ENCODE results near the gene OR10G3.
"Not testable (repeated sequence)": the region's sequence is repeated elsewhere in the genome, so short reads cannot be mapped to it uniquely, and the experiment has no call there.

Gene OR10G3

DNA sequence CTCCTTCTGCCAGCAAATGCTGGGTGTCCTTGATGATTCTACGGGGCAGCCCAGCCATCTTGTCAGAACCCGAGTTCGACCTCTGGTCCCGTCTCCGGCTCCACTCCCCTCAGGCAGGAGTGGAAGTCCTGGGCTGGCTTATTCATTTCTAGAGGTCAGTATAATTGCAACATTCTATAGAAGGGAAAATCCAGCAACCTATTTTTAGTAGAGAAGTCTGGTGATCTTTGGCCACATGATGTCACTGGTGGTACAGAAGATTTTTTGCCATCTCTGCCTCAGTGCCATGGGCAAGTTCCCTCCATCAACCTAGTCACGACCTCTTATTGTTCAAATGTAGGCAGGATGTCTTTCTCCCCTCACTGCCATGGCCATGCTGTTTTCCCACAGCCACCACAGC lies 32.4 kb upstream of the OR10G3 start:
- WGBS (ENCODE audit: extremely low coverage, insufficient coverage, insufficient read length): no CpG with 5 or more reads among the region's 6 CpGs
- no peak overlapping the region for H2AK5ac ChIP-seq (ENCODE audit: low read length)
- H3K4me3 ChIP-seq (ENCODE audit: low read depth, low read length): no peak overlapping the region
- H3K4me2 ChIP-seq (ENCODE audit: low read length): no peak overlapping the region
- H3K4ac ChIP-seq (ENCODE audit: low read depth, low read length): no peak overlapping the region
- no peak for DNase-seq
- H2BK5ac ChIP-seq (ENCODE audit: low read depth, low read length, poor library complexity): no peak overlapping the region
- no peak overlapping the region for H4K12ac ChIP-seq (ENCODE audit: low read depth, low read length)
- no peaks in the 10 kb centered on the region for H3K27me3 ChIP-seq (ENCODE audit: insufficient read depth, low read length)
- H3K23ac ChIP-seq (ENCODE audit: low read length): no peak overlapping the region
- H4K91ac ChIP-seq (ENCODE audit: low read depth, low read length): no peak overlapping the region
- peaks cover under 1 to 1% of the 10 kb centered on the region in 2 experiments for H3K4me1 ChIP-seq (ENCODE audit: control insufficient read depth in 1 of 2, insufficient read depth in 2 of 2, low read length in 2 of 2)
- no peak overlapping the region for H2AFZ ChIP-seq (ENCODE audit: insufficient read depth, low read length, poor library complexity)
- H2BK120ac ChIP-seq (ENCODE audit: insufficient read depth, low read length, poor library complexity): no peak overlapping the region
- H3K14ac ChIP-seq (ENCODE audit: low read length): no peak overlapping the region
- no peak overlapping the region for H3K9ac ChIP-seq (ENCODE audit: low read length)
- no peak overlapping the region for H2BK12ac ChIP-seq (ENCODE audit: low read length)
- no peaks in the 10 kb centered on the region for H3K36me3 ChIP-seq (ENCODE audit: control insufficient read depth in 1 of 2, insufficient read depth in 2 of 2, low read length in 2 of 2)
- no peak overlapping the region for H4K8ac ChIP-seq (ENCODE audit: low read depth, low read length)
- H3K79me2 ChIP-seq (ENCODE audit: control insufficient read depth, insufficient read depth, low read length, poor library complexity): no peaks in the 10 kb centered on the region
- no peaks in the 10 kb centered on the region for H3K79me1 ChIP-seq (ENCODE audit: low read length)
- no peaks in the 10 kb centered on the region for H3K9me3 ChIP-seq (ENCODE audit: insufficient read depth, low read depth, low read length)
- H3K27ac ChIP-seq (ENCODE audit: low read depth, low read length): no peak overlapping the region
- no peak overlapping the region for H3K18ac ChIP-seq (ENCODE audit: low read length)

DNA sequence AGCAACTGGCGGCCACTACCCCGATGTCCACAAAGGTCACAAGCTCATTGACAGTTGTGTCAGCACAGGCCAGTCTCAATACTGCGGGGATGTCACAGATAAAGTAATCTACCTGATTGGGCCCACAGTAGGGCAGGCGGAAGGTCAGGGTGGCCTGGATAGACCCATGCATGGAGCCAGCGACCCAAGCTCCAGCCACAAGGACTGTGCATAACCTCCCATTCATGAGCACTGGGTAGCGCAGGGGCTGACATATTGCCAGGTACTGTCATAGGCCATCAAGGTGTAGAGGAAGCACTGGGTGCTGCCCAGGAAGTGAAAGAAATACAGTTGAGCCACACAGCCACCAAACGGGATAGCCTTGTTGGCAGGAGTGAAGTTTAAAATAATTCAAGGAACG lies 22.3 kb upstream of the OR10G3 start:
- not testable (repeated sequence) for H4K8ac ChIP-seq (ENCODE audit: low read depth, low read length); H3K18ac ChIP-seq (ENCODE audit: low read length); H3K79me1 ChIP-seq (ENCODE audit: low read length); H3K4me3 ChIP-seq (ENCODE audit: low read depth, low read length); H2BK12ac ChIP-seq (ENCODE audit: low read length); DNase-seq; H3K27ac ChIP-seq (ENCODE audit: low read depth, low read length); H3K27me3 ChIP-seq (ENCODE audit: insufficient read depth, low read length); H3K4ac ChIP-seq (ENCODE audit: low read depth, low read length); H3K36me3 ChIP-seq (ENCODE audit: control insufficient read depth in 1 of 2, insufficient read depth in 2 of 2, low read length in 2 of 2); H2BK120ac ChIP-seq (ENCODE audit: insufficient read depth, low read length, poor library complexity); H3K23ac ChIP-seq (ENCODE audit: low read length); H2AFZ ChIP-seq (ENCODE audit: insufficient read depth, low read length, poor library complexity); H3K9ac ChIP-seq (ENCODE audit: low read length); H2BK5ac ChIP-seq (ENCODE audit: low read depth, low read length, poor library complexity); H3K9me3 ChIP-seq (ENCODE audit: insufficient read depth, low read depth, low read length); H3K14ac ChIP-seq (ENCODE audit: low read length); H4K12ac ChIP-seq (ENCODE audit: low read depth, low read length); H3K79me2 ChIP-seq (ENCODE audit: control insufficient read depth, insufficient read depth, low read length, poor library complexity); H4K91ac ChIP-seq (ENCODE audit: low read depth, low read length); H2AK5ac ChIP-seq (ENCODE audit: low read length); H3K4me2 ChIP-seq (ENCODE audit: low read length); H3K4me1 ChIP-seq (ENCODE audit: control insufficient read depth in 1 of 2, insufficient read depth in 2 of 2, low read length in 2 of 2)
- no CpG with 5 or more reads among the region's 8 CpGs for WGBS (ENCODE audit: extremely low coverage, insufficient coverage, insufficient read length)

DNA sequence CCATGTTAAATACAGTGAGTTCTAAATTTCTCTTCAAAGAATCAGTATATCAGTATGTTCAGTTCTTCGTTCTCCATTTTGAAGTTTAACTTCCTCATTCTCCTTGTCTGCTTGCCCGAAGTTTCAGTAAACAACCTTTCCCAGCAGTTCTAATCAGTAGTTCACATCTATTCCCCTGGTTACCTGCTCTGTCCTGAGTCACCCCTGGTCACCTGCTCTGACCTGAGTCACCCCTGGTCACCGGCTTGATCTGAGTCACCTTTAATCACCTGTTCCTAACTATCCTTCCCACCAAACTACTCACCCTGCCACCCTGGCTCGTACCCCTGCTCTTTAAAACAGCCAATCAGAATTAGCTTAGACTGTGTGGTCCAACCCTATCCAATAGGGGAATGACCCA lies 9.4 kb upstream of the OR10G3 start:
- Histone ChIP-seq H3K79me1 (ENCODE audit: low read length) (no peaks in the 10 kb centered on the region), H2AK5ac (ENCODE audit: low read length) (no peak overlapping the region), H2BK120ac (ENCODE audit: insufficient read depth, low read length, poor library complexity) (no peak overlapping the region), H3K4me3 (ENCODE audit: low read depth, low read length) (no peak overlapping the region), H3K36me3 (ENCODE audit: control insufficient read depth in 1 of 2, insufficient read depth in 2 of 2, low read length in 2 of 2) (no peaks in the 10 kb centered on the region), H3K9ac (ENCODE audit: low read length) (no peak overlapping the region), H4K91ac (ENCODE audit: low read depth, low read length) (no peak overlapping the region), H3K4ac (ENCODE audit: low read depth, low read length) (no peak overlapping the region), H4K8ac (ENCODE audit: low read depth, low read length) (no peak overlapping the region), H3K27ac (ENCODE audit: low read depth, low read length) (no peak overlapping the region), H3K27me3 (ENCODE audit: insufficient read depth, low read length) (no peaks in the 10 kb centered on the region), H2AFZ (ENCODE audit: insufficient read depth, low read length, poor library complexity) (no peak overlapping the region), H3K9me3 (ENCODE audit: insufficient read depth, low read depth, low read length) (peaks cover 3% of the 10 kb centered on the region), H3K18ac (ENCODE audit: low read length) (no peak overlapping the region), H3K4me1 (ENCODE audit: control insufficient read depth in 1 of 2, insufficient read depth in 2 of 2, low read length in 2 of 2) (no peaks in the 10 kb centered on the region), H4K12ac (ENCODE audit: low read depth, low read length) (no peak overlapping the region), H3K4me2 (ENCODE audit: low read length) (no peak overlapping the region), H3K23ac (ENCODE audit: low read length) (no peak overlapping the region), H2BK12ac (ENCODE audit: low read length) (no peak overlapping the region), H3K14ac (ENCODE audit: low read length) (no peak overlapping the region), H3K79me2 (ENCODE audit: control insufficient read depth, insufficient read depth, low read length, poor library complexity) (no peaks in the 10 kb centered on the region), H2BK5ac (ENCODE audit: low read depth, low read length, poor library complexity) (no peak overlapping the region)
- peak; percentile 71 to 74 for DNase-seq
- no CpG with 5 or more reads among the region's 4 CpGs for WGBS (ENCODE audit: extremely low coverage, insufficient coverage, insufficient read length)

DNA sequence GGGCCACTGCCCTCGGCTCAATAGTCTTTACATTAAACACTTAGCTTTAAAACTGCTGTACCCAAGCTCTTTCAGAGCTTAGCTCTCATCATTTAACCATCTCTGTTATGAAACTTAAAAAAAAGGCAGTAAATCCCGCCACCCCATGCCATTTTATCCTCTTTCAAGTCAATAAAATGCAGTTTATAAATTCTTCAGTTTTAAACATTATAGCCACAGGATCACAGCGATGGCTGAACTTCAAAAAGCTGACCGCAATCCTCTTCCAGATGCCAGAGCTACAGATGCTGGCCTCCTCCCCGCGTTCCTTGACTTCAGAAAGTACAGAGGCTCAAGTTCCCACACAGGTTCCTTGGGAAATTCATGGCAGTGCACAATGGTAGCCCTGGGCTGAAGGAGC lies 4.2 kb downstream of the OR10G3 start:
- Histone ChIP-seq H2BK120ac (ENCODE audit: insufficient read depth, low read length, poor library complexity) (no peak overlapping the region), H4K12ac (ENCODE audit: low read depth, low read length) (no peak overlapping the region), H3K36me3 (ENCODE audit: control insufficient read depth in 1 of 2, insufficient read depth in 2 of 2, low read length in 2 of 2) (no peaks in the 10 kb centered on the region), H3K4me1 (ENCODE audit: control insufficient read depth in 1 of 2, insufficient read depth in 2 of 2, low read length in 2 of 2) (no peaks in the 10 kb centered on the region), H3K4me2 (ENCODE audit: low read length) (no peak overlapping the region), H3K18ac (ENCODE audit: low read length) (no peak overlapping the region), H2BK5ac (ENCODE audit: low read depth, low read length, poor library complexity) (no peak overlapping the region), H3K4me3 (ENCODE audit: low read depth, low read length) (no peak overlapping the region), H3K79me2 (ENCODE audit: control insufficient read depth, insufficient read depth, low read length, poor library complexity) (no peaks in the 10 kb centered on the region), H4K91ac (ENCODE audit: low read depth, low read length) (no peak overlapping the region), H3K9ac (ENCODE audit: low read length) (no peak overlapping the region), H3K27me3 (ENCODE audit: insufficient read depth, low read length) (no peaks in the 10 kb centered on the region), H4K8ac (ENCODE audit: low read depth, low read length) (no peak overlapping the region), H3K79me1 (ENCODE audit: low read length) (no peaks in the 10 kb centered on the region), H3K27ac (ENCODE audit: low read depth, low read length) (no peak overlapping the region), H3K14ac (ENCODE audit: low read length) (no peak overlapping the region), H2AFZ (ENCODE audit: insufficient read depth, low read length, poor library complexity) (no peak overlapping the region), H2BK12ac (ENCODE audit: low read length) (no peak overlapping the region), H2AK5ac (ENCODE audit: low read length) (no peak overlapping the region), H3K9me3 (ENCODE audit: insufficient read depth, low read depth, low read length) (no peaks in the 10 kb centered on the region), H3K4ac (ENCODE audit: low read depth, low read length) (no peak overlapping the region), H3K23ac (ENCODE audit: low read length) (no peak overlapping the region)
- no peak for DNase-seq
- no CpG with 5 or more reads among the region's 6 CpGs for WGBS (ENCODE audit: extremely low coverage, insufficient coverage, insufficient read length)

DNA sequence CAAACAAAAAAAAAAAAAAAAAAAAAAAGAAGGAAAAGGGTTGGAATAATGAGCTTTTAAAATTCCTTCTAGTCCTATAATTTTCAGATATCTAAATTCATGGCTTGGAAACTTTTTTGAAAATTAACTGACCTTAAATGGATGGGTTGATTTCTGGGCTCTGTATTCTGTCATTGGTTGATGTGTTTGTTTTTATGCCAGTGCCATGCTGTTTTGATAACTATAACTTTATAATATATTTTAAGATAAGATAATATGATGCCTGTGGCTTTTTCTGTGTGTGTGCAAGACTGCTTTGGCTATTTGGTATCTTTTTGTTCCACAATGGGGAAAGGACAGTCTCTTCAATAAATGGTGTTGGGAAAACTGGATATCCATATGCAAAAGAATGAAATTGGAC lies 7.3 kb downstream of the OR10G3 start:
- H4K91ac ChIP-seq (ENCODE audit: low read depth, low read length): no peak overlapping the region
- H3K18ac ChIP-seq (ENCODE audit: low read length): no peak overlapping the region
- H3K4me2 ChIP-seq (ENCODE audit: low read length): no peak overlapping the region
- no peak overlapping the region for H2AFZ ChIP-seq (ENCODE audit: insufficient read depth, low read length, poor library complexity)
- H3K27me3 ChIP-seq (ENCODE audit: insufficient read depth, low read length): no peaks in the 10 kb centered on the region
- no peak overlapping the region for H3K27ac ChIP-seq (ENCODE audit: low read depth, low read length)
- H3K36me3 ChIP-seq (ENCODE audit: control insufficient read depth in 1 of 2, insufficient read depth in 2 of 2, low read length in 2 of 2): no peaks in the 10 kb centered on the region
- H3K14ac ChIP-seq (ENCODE audit: low read length): no peak overlapping the region
- H2BK120ac ChIP-seq (ENCODE audit: insufficient read depth, low read length, poor library complexity): no peak overlapping the region
- no peak overlapping the region for H4K8ac ChIP-seq (ENCODE audit: low read depth, low read length)
- H3K79me2 ChIP-seq (ENCODE audit: control insufficient read depth, insufficient read depth, low read length, poor library complexity): no peaks in the 10 kb centered on the region
- no peak overlapping the region for H3K4ac ChIP-seq (ENCODE audit: low read depth, low read length)
- H3K4me3 ChIP-seq (ENCODE audit: low read depth, low read length): no peak overlapping the region
- no peak overlapping the region for H4K12ac ChIP-seq (ENCODE audit: low read depth, low read length)
- no peak overlapping the region for H2BK5ac ChIP-seq (ENCODE audit: low read depth, low read length, poor library complexity)
- DNase-seq: no peak
- no peak overlapping the region for H2BK12ac ChIP-seq (ENCODE audit: low read length)
- no peak overlapping the region for H3K23ac ChIP-seq (ENCODE audit: low read length)
- no peaks in the 10 kb centered on the region for H3K9me3 ChIP-seq (ENCODE audit: insufficient read depth, low read depth, low read length)
- H2AK5ac ChIP-seq (ENCODE audit: low read length): no peak overlapping the region
- H3K4me1 ChIP-seq (ENCODE audit: control insufficient read depth in 1 of 2, insufficient read depth in 2 of 2, low read length in 2 of 2): no peaks in the 10 kb centered on the region
- no peaks in the 10 kb centered on the region for H3K79me1 ChIP-seq (ENCODE audit: low read length)
- H3K9ac ChIP-seq (ENCODE audit: low read length): no peak overlapping the region

Data from trophoblast cell (in vitro differentiated cells and primary cell).